NT2/D1 (cell line): Measurements from ENCODE around the gene CLPTM1.

Experiments used
- YY1 ChIP-seq: IDR thresholded peaks from 2 replicates; pipeline ENCODE4 v1.6.1; 2011; ENCODE audit not compliant: insufficient read length, insufficient read depth
- ZNF274 ChIP-seq: IDR thresholded peaks from 2 replicates; pipeline ENCODE4 v1.6.1; 2011; ENCODE audit warnings: mild to moderate bottlenecking, low read depth, low read length

GRCh38 chr19:45009625-45010255 lies 54.6 kb downstream of the CLPTM1 start:
- no peak for TF ChIP-seq YY1
- TF ChIP-seq ZNF274 = no peak
